A673 (cell line): Measurements from ENCODE around the gene NDUFB7. TPM values are rescaled to one million over a fixed set of nuclear protein-coding genes. Genes with fewer than 3 reads are reported as not detected.
A peak's percentile ranks its signal among the peaks of the same experiment; 100 is the strongest.

Experiments used
- BruUV-seq: library from RNA; stranded (reverse); fragments of 400-500 nt; replicated peaks from 2 replicates; lab custom pipeline; 2021; lab: Mats Ljungman, UMichigan
- CTCF ChIA-PET: fragments of 300-600 bp; sonication (Branson Sonifier 250); formaldehyde crosslinking; loops from one replicate; lab custom pipeline; 2022; ENCODE audit warnings: antibody characterized with exemption; lab: Charles Lee
- POLR2A ChIA-PET: fragments of 300-600 bp; sonication (Branson Sonifier 250); formaldehyde crosslinking; loops from one replicate; lab custom pipeline; 2022; ENCODE audit warnings: antibody characterized with exemption; ENCODE audit not compliant: low non-redundant PET; lab: Charles Lee
- DNase-seq: peaks from one replicate; pipeline ENCODE4 v3.0.0-alpha.2; 2015; ENCODE audit warnings: low spot score
- H3K27ac ChIP-seq: fragments of 200-600 bp; sonication (generic); 2 replicates; pipeline ENCODE4 v1.5.1; 2016; ENCODE audit warnings: mixed run types, low read depth, mild to moderate bottlenecking, mixed read lengths, antibody characterized with exemption, low read length; ENCODE audit not compliant: poor library complexity, severe bottlenecking
- H3K27me3 ChIP-seq: fragments of 200-600 bp; sonication (generic); replicated peaks from 2 replicates; pipeline ENCODE4 v1.6.1; 2017; ENCODE audit warnings: mixed run types, low read depth, mild to moderate bottlenecking, mixed read lengths, antibody characterized with exemption, low read length; ENCODE audit not compliant: insufficient read depth, poor library complexity
- H3K36me3 ChIP-seq: fragments of 200-600 bp; sonication (generic); 2 replicates; pipeline ENCODE4 v1.6.1; 2016; ENCODE audit warnings: mixed run types, mild to moderate bottlenecking, mixed read lengths, antibody characterized with exemption, low read length; ENCODE audit not compliant: insufficient read depth, poor library complexity, severe bottlenecking
- H3K4me1 ChIP-seq: fragments of 200-600 bp; sonication (generic); 2 replicates; pipeline ENCODE4 v1.6.1; 2017; ENCODE audit warnings: mixed run types, mild to moderate bottlenecking, mixed read lengths, antibody characterized with exemption, low read length; ENCODE audit not compliant: insufficient read depth, poor library complexity, severe bottlenecking
- H3K4me3 ChIP-seq: fragments of 200-600 bp; sonication (generic); 2 replicates; pipeline ENCODE4 v1.5.1; 2016; ENCODE audit warnings: low read depth, mixed run types, mild to moderate bottlenecking, mixed read lengths, low read length; ENCODE audit not compliant: poor library complexity, severe bottlenecking
- H3K9me3 ChIP-seq: fragments of 200-600 bp; sonication (generic); 2 replicates; pipeline ENCODE4 v1.6.1; 2016; ENCODE audit warnings: mixed run types, low read depth, mild to moderate bottlenecking, mixed read lengths, antibody characterized with exemption, low read length; ENCODE audit not compliant: poor library complexity, severe bottlenecking
- CTCF ChIP-seq: fragments of 300-800, 200-600 bp; sonication (generic); conservative IDR thresholded peaks from 2 replicates; pipeline ENCODE4 v1.5.1; 2017; ENCODE audit warnings: low read depth, mild to moderate bottlenecking, antibody characterized with exemption, low read length, moderate library complexity, mixed read lengths
- EZH2 ChIP-seq: fragments of 200-600 bp; sonication (generic); IDR thresholded peaks from 2 replicates; pipeline ENCODE4 v1.6.1; 2017; ENCODE audit warnings: borderline replicate concordance, low read depth, mild to moderate bottlenecking, mixed read lengths, antibody characterized with exemption, low read length; ENCODE audit not compliant: poor library complexity, severe bottlenecking
- intact Hi-C: fragments of 100-400 bp; cut with micrococcal nuclease; formaldehyde crosslinking; loops from one replicate; pipeline ENCODE4 v1.10.0; 2022; ENCODE audit not compliant: unreplicated experiment
- total RNA-seq: library from RNA; stranded (reverse); gene quantifications from 2 replicates; pipeline ENCODE4 v1.2.3, GENCODE V29; 2021

NDUFB7 gene
- total RNA-seq, 1 experiment from 2014 or later, result 180 TPM

- Histone ChIP-seq H3K4me3 (peak overlapping the region; percentile 83), H3K4me1 (no peaks in the 10 kb centered on the region), H3K27ac (peak overlapping the region; percentile 81), H3K27me3 (no peaks in the 10 kb centered on the region), H3K9me3 (no peaks in the 10 kb centered on the region), H3K36me3 (no peaks in the 10 kb centered on the region)
- ChIA-PET POLR2A (no interaction called here), CTCF (no interaction called here)
- no peak for DNase-seq
- BruUV-seq, result no TSS peak
- TF ChIP-seq EZH2, result no peak
- intact Hi-C loops, result no loop called here
Measured at GRCh38 chr19:14530506-14530905, 41.4 kb downstream of the NDUFB7 start.

DNA sequence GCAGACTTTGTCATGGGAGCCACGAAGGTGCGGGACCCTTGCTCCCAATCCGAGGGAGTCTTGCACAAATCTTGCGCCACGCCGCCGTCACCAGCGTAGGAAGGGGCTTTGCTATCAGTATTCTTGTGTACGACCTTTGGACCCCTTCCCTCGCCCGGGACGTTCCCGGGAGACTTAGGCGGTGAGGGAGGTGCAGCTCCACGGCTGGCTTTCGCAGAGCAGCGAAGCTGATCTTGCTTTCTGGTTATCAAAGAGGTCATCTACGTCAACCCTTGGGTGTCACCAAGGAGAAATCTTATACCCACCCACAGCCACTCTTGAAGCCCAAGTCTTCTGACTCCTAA, 41.9 kb downstream of the NDUFB7 start:
- no TSS peak for BruUV-seq
- Histone ChIP-seq H3K4me3 (peak overlapping the region; percentile 83), H3K4me1 (no peaks in the 10 kb centered on the region), H3K36me3 (no peaks in the 10 kb centered on the region), H3K9me3 (no peaks in the 10 kb centered on the region), H3K27ac (peak overlapping the region; percentile 81), H3K27me3 (no peaks in the 10 kb centered on the region)
- TF ChIP-seq CTCF (no peak), EZH2 (no peak)
- no peak for DNase-seq
- ChIA-PET CTCF (no interaction called here), POLR2A (no interaction called here)
- intact Hi-C loops, result no loop called here

DNA sequence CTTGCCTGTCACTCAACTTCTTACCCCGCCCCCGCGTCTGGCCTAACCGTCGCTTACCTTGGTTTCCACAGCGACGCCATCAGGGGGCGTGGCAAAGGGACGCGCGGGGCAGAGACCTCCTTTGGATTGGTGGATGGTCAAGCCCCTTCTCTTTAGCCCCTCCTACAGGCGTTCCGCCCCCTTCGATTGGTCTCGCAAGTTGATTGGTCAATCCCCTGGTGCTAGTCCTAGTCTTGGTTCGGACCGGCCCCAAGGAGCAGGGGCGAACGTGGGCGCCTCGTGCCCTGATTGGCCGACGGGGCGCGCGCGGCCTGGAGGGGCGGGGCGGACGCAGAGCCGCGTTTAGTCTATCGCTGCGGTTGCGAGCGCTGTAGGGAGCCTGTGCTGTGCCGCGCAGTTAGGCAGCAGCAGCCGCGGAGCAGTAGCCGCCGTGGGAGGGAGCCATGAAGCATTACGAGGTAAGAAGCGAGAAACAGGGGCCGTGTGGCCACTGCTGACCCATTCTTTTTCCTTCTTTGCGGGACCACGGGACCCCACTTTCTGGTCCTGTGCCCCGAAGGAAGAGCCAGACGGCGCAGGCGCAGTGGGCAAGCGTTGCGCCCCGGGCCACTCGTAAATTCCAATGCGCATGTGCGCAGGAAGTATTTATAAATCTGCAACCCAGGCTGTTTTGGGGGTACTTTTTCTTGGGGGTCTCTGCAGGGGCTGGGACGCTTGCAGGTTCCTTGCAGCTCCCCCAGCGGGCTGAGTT, 42.4 kb downstream of the NDUFB7 start, which contains the start of gene TECR:
Gene TECR (plus strand): TSS at position 341 of the 751 bp plus-strand sequence. CDS start 103 bp downstream, at position 444.
- Histone ChIP-seq H3K27me3 (no peaks in the 10 kb centered on the region), H3K36me3 (no peaks in the 10 kb centered on the region), H3K4me3 (peak within 1 kb of the TSS; percentile 83), H3K9me3 (no peaks in the 10 kb centered on the region), H3K4me1 (no peaks in the 10 kb centered on the region), H3K27ac (peak within 1 kb of the TSS; percentile 81)
- intact Hi-C loops, result no loop called here
- POLR2A ChIA-PET, result interaction anchor here (0.5 kb wide), 1 partner anchor 26 kb away, joined by 3 read pairs; no protein-coding TSS in a partner anchor
- peak; percentile 100 for DNase-seq
- CTCF ChIA-PET, result no interaction called here
- TF ChIP-seq CTCF (no peak), EZH2 (no peak)
- BruUV-seq, result TSS peak; percentile 68
